Hepatocyte (in vitro differentiated cells): ENCODE data around the gene GALNT13. TPM values are rescaled to one million over a fixed set of nuclear protein-coding genes. Genes with fewer than 3 reads are reported as not detected.

Experiments used
- DNase-seq: peaks from one replicate; pipeline ENCODE4 v3.0.0-alpha.2; 2016; ENCODE audit warnings: low spot score
- H2AFZ ChIP-seq: fragments of 200-600 bp; sonication (generic); 2 replicates; pipeline ENCODE4 v1.6.0; 2016; ENCODE audit warnings: antibody characterized with exemption, mild to moderate bottlenecking
- H3K27ac ChIP-seq: fragments of 200-600 bp; sonication (generic); 2 replicates; pipeline ENCODE4 v1.5.1; 2016; ENCODE audit warnings: mild to moderate bottlenecking
- H3K27me3 ChIP-seq: fragments of 200-600 bp; sonication (generic); 2 replicates; pipeline ENCODE4 v1.6.1; 2016
- H3K36me3 ChIP-seq: fragments of 200-600 bp; sonication (generic); replicated peaks from 2 replicates; pipeline ENCODE4 v1.5.1; 2016; ENCODE audit warnings: low read depth; ENCODE audit not compliant: insufficient read depth
- H3K4me1 ChIP-seq: fragments of 200-600 bp; sonication (generic); 2 replicates; pipeline ENCODE4 v1.5.1; 2016; ENCODE audit warnings: mild to moderate bottlenecking, moderate library complexity; ENCODE audit not compliant: insufficient read depth
- H3K4me2 ChIP-seq: fragments of 200-600 bp; sonication (generic); 2 replicates; pipeline ENCODE4 v1.6.0; 2016
- H3K4me3 ChIP-seq: fragments of 200-600 bp; sonication (generic); 2 replicates; pipeline ENCODE4 v1.5.1; 2016; ENCODE audit warnings: mild to moderate bottlenecking
- H3K79me2 ChIP-seq: fragments of 200-600 bp; sonication (generic); 2 replicates; pipeline ENCODE4 v1.6.0; 2017; ENCODE audit warnings: mild to moderate bottlenecking
- H3K9me2 ChIP-seq: fragments of 200-600 bp; sonication (generic); replicated peaks from 2 replicates; pipeline ENCODE4 v1.6.0; 2017; ENCODE audit warnings: mild to moderate bottlenecking; ENCODE audit not compliant: insufficient read depth
- H3K9me3 ChIP-seq: fragments of 200-600 bp; sonication (generic); 2 replicates; pipeline ENCODE4 v1.5.1; 2016; ENCODE audit warnings: low read depth, mild to moderate bottlenecking
- H4K20me1 ChIP-seq: fragments of 200-600 bp; sonication (generic); 2 replicates; pipeline ENCODE4 v1.6.0; 2016; ENCODE audit warnings: mild to moderate bottlenecking; ENCODE audit not compliant: insufficient read depth, poor library complexity, severe bottlenecking
- EZH2 ChIP-seq: fragments of 200-600 bp; sonication (generic); IDR thresholded peaks from 2 replicates; pipeline ENCODE4 v1.6.1; 2016; ENCODE audit warnings: antibody characterized with exemption, mild to moderate bottlenecking, borderline replicate concordance
- EZH2phosphoT487 ChIP-seq: fragments of 200-600 bp; sonication (generic); IDR thresholded peaks from one replicate; pipeline ENCODE4 v1.6.1; 2018; ENCODE audit warnings: antibody characterized with exemption, mild to moderate bottlenecking, low read depth, moderate library complexity; ENCODE audit not compliant: unreplicated experiment, severe bottlenecking
- WGBS: methylation state at CpG from one replicate; pipeline ENCODE4 v1.1.6; 2016; ENCODE audit warnings: low lambda C conversion rate; ENCODE audit errors: missing lambda C conversion rate; 5-methylcytosine and 5-hydroxymethylcytosine counted together
- polyA plus RNA-seq: library from polyadenylated mRNA; unstranded; fragments of >200 nt; fragmentation: Nextera tagmentation; extraction: Ambion mirVana; gene quantifications from 2 replicates; pipeline ENCODE4 v1.2.1, GENCODE V29; 2016
- total RNA-seq: library from RNA; depleted of rRNA; stranded (reverse); fragments of >200 nt; gene quantifications from 2 replicates; pipeline ENCODE4 v1.2.3, GENCODE V29; 2014
- TF ChIP-seq, protein P1 (sequence below): fragments of 200-600 bp; sonication (generic); IDR thresholded peaks from 2 replicates; pipeline ENCODE4 v1.5.1; 2016; ENCODE audit warnings: antibody characterized with exemption, mild to moderate bottlenecking; ENCODE audit not compliant: poor library complexity

Gene GALNT13
- total and polyA plus RNA-seq, 2 experiments from 2014 or later = 25.6 to 53.5 TPM

DNA sequence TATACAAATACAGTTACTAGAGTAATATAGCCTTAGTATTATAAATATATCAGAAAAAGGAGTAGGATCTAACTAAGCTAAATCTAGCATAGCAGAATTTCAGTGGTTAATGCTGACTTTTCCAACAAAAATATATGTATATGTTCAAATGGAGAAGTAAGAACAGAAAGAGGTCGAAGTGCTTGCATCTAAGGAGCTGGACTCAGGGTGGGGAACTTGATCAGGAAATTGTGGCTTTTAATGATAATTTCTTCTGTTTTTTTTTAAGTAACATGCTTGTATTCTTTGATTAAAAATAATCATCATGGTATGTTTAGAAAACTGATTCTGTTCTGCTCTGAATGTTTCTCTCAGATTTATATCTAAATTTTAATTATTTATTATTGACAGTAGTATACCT lies 327.1 kb downstream of the GALNT13 start:
- H2AFZ ChIP-seq = no peak overlapping the region
- H3K4me3 ChIP-seq = no peak overlapping the region
- H3K9me3 ChIP-seq = no peaks in the 10 kb centered on the region
- no peaks in the 10 kb centered on the region for H3K4me1 ChIP-seq
- H3K9me2 ChIP-seq = no peaks in the 10 kb centered on the region
- no peaks in the 10 kb centered on the region for H3K36me3 ChIP-seq
- 76% methylated on average over 1 of the region's 1 CpG for WGBS
- TF ChIP-seq, protein P1, sequence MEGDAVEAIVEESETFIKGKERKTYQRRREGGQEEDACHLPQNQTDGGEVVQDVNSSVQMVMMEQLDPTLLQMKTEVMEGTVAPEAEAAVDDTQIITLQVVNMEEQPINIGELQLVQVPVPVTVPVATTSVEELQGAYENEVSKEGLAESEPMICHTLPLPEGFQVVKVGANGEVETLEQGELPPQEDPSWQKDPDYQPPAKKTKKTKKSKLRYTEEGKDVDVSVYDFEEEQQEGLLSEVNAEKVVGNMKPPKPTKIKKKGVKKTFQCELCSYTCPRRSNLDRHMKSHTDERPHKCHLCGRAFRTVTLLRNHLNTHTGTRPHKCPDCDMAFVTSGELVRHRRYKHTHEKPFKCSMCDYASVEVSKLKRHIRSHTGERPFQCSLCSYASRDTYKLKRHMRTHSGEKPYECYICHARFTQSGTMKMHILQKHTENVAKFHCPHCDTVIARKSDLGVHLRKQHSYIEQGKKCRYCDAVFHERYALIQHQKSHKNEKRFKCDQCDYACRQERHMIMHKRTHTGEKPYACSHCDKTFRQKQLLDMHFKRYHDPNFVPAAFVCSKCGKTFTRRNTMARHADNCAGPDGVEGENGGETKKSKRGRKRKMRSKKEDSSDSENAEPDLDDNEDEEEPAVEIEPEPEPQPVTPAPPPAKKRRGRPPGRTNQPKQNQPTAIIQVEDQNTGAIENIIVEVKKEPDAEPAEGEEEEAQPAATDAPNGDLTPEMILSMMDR = no peak
- no peak for TF ChIP-seq EZH2phosphoT487
- TF ChIP-seq EZH2 = no peak
- H3K27me3 ChIP-seq = no peaks in the 10 kb centered on the region
- no peak overlapping the region for H3K27ac ChIP-seq
- H3K79me2 ChIP-seq = no peaks in the 10 kb centered on the region
- no peak for DNase-seq
- no peaks in the 10 kb centered on the region for H4K20me1 ChIP-seq
- no peak overlapping the region for H3K4me2 ChIP-seq

DNA sequence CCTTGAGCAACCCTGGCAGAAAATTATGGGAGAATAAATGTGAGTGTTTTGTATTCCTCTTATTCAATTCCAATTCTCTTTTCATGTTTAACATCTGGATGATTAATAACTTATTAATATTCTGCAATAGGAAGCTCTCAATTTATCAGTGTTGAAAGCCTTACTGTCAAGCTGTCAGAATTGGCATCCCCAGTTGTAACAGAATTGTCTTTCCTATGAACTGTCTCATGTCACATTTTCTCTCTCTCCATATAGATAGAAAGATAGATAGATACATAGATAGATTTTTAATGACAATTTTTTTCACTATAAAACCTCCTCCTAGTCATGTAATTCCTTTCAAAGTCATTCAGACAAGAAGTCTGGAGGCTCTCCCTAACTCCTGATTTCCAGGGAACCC lies 331.5 kb downstream of the GALNT13 start:
- Histone ChIP-seq H3K27me3 (no peaks in the 10 kb centered on the region), H4K20me1 (no peaks in the 10 kb centered on the region), H3K79me2 (no peaks in the 10 kb centered on the region), H3K27ac (no peak overlapping the region), H3K4me3 (no peak overlapping the region), H3K9me3 (no peaks in the 10 kb centered on the region), H3K9me2 (no peaks in the 10 kb centered on the region), H3K4me1 (no peaks in the 10 kb centered on the region), H3K4me2 (no peak overlapping the region), H3K36me3 (no peaks in the 10 kb centered on the region), H2AFZ (no peak overlapping the region)
- no peak for DNase-seq
- TF ChIP-seq EZH2 (no peak), EZH2phosphoT487 (no peak)
- TF ChIP-seq, protein P1 = no peak

DNA sequence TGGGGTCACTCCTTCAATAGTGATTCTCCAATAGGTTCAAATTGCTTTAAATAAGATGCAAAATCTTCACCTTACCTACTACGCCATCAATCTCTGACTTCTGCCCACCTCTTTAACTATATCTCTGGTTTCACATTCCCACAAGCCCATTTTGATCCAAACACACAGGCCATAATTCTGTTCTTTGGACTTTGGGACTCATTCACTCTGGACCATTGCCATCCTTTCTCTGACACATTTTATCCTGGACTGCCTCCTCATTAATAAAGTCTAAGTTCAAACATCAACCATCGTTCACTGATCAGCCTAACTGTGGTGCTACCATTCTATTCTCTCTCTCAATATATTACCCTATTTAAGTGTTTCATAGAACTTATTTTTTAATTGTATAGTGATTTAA lies 332.2 kb downstream of the GALNT13 start:
- DNase-seq = no peak
- Histone ChIP-seq H4K20me1 (no peaks in the 10 kb centered on the region), H2AFZ (no peak overlapping the region), H3K9me2 (no peaks in the 10 kb centered on the region), H3K36me3 (no peaks in the 10 kb centered on the region), H3K79me2 (no peaks in the 10 kb centered on the region), H3K27ac (no peak overlapping the region), H3K4me1 (no peaks in the 10 kb centered on the region), H3K4me3 (no peak overlapping the region), H3K4me2 (no peak overlapping the region), H3K9me3 (no peaks in the 10 kb centered on the region), H3K27me3 (no peaks in the 10 kb centered on the region)
- 90% methylated on average over 2 of the region's 2 CpGs for WGBS
- TF ChIP-seq, protein P1 = no peak
- TF ChIP-seq EZH2 = no peak
- TF ChIP-seq EZH2phosphoT487 = no peak
